ENCODE measurements around the gene PACSIN2.

DNA sequence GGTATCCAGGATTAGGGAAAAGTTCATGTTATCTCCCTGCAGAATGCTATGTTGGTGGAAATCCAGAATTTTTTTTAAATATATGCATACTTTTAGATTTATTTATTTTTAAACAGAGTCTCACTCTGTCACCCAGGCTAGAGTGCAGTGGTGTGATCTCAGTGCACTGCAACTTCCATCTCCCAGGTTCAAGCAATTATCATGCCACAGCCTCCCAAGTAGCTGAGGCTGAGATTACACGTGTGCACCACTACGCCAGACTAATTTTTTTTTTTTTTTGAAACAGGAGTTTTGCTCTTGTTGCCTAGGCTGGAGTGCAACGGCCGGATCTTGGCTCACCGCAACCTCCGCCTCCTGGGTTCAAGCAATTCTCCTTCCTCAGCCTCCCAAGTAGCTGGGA lies 2.6 kb downstream of the PACSIN2 start:
- TF ChIP-seq, protein P1, sequence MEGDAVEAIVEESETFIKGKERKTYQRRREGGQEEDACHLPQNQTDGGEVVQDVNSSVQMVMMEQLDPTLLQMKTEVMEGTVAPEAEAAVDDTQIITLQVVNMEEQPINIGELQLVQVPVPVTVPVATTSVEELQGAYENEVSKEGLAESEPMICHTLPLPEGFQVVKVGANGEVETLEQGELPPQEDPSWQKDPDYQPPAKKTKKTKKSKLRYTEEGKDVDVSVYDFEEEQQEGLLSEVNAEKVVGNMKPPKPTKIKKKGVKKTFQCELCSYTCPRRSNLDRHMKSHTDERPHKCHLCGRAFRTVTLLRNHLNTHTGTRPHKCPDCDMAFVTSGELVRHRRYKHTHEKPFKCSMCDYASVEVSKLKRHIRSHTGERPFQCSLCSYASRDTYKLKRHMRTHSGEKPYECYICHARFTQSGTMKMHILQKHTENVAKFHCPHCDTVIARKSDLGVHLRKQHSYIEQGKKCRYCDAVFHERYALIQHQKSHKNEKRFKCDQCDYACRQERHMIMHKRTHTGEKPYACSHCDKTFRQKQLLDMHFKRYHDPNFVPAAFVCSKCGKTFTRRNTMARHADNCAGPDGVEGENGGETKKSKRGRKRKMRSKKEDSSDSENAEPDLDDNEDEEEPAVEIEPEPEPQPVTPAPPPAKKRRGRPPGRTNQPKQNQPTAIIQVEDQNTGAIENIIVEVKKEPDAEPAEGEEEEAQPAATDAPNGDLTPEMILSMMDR (conservative IDR thresholded peaks at IDR 0.05): no peak
- no peak for TF ChIP-seq EZH2 (IDR thresholded peaks at IDR 0.05; ENCODE audit: low read depth)
